ENCODE results near the gene MGMT.

The MGMT gene

DNA sequence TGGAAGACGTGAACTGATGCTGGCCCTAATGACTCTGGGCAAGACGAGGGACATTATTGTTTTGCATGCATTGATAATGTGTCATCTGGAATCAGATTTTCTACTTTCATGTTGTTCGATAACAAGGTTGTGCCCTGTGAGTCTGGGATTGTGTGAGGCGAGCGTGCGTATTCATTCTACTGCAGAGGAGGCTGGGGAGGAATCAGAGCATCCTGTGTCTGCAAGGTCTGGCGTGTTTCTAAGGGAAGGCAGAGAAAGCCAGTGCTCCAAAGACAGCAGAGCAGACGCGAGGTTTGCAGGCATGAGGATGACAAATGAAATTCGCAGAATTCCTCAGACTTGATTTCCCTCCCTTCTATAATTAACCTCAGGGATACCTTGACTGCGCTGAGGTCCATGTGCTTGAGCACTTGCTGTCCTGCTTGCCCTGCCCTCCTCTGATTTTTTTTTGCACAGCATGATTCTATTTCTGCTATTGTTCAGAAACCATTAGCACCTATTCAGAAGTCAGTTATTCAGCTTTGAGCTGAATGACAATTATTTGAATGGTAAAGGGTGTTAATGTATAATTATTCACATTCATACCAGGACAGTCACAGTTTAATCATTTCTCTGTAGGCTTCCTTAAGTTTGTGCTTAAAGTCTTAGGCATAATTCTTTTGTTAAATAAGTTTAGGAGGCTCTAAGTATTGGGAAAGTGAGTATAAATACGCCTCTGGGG lies 263.4 kb downstream of the MGMT start:
- DNase-seq (ENCODE audit: low read depth in 3 of 3): no peak

DNA sequence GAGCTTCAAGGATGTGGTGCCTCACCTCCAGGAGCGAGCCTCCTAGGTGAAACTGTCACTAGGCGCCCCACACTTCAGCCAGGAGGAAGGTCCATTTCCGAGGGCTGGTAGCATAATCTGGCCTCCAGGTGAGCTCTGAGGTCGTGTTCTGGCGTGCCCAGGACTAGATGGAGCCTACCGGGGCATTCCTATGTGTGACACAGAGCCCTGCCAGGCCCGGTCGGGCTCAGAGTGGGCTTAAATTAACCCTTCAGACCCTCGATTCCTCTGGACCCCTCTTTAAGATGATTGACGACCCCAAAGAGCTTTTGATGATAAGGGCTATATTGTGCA lies 263.9 kb downstream of the MGMT start:
- DNase-seq (ENCODE audit: low read depth in 3 of 3): no peak

DNA sequence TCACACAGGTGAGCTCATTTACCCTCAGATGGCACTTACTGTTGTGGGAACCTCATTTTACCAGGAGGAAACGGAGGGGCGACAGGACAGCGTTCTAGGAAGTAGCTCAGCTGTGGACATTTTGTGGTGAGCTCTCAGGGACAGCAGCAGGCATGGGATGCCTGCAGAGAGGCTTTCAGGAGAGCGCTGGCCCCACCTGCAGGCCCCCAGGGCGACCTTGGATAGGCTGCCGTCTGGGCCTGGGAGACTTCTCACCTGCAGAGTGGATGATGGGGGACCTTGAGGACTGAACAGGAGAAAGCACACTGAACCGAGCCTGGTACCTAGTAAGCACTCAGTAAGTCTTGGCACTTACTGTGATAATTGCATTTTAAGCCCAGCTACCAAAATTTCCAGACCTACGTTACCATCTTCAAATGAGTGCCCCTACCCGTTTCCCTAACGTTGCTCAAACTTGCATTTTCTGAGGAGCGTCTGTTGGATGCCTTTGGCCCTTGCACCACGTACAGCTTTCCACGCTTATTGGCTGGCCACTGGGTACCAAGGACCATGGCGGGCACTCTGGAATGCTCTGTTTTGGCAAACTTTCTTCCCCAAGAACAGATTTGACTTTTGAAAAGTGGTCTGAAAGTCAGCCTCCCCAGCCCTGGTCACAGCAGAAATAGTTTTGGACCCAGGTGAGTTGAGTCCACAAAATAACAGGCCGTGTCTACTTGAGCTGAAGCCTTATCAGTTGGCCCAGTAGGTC lies 273.7 kb downstream of the MGMT start:
- DNase-seq (ENCODE audit: low read depth in 3 of 3): no peak

DNA sequence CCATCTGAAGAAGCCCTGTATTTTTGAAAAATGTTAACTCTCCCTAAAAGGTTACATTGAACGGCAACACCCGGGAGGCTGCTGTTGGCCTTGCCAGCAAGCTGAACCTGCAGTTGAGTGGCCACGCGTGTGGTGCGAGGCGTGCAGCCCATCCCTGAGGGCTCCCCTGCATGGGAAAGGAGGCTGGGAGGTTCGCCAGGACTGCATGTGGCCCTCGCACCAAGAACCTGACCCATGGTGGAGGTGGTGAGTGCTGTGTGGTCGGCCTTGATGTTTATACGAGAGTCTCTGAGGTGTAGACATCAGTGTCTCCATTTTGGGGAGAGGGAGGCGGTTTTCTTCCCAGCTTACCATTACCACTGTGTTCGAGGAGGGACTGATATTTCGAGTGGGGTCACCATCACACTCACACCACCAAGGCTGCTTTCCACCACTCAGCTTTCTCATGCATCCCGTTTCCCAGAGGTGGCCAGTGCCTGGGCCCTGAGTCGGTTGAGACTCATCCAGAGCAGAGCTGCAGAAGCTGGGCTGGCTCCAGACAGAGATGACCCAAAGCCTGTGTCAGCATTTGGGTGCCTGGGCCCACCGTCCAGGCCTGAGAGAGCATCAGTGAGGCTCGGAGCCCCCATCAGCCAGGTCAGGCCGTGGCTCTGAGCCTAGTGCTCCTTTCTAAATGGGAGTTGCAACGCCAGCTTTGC lies 274.4 kb downstream of the MGMT start:
- no peak for DNase-seq (ENCODE audit: low read depth in 3 of 3)

DNA sequence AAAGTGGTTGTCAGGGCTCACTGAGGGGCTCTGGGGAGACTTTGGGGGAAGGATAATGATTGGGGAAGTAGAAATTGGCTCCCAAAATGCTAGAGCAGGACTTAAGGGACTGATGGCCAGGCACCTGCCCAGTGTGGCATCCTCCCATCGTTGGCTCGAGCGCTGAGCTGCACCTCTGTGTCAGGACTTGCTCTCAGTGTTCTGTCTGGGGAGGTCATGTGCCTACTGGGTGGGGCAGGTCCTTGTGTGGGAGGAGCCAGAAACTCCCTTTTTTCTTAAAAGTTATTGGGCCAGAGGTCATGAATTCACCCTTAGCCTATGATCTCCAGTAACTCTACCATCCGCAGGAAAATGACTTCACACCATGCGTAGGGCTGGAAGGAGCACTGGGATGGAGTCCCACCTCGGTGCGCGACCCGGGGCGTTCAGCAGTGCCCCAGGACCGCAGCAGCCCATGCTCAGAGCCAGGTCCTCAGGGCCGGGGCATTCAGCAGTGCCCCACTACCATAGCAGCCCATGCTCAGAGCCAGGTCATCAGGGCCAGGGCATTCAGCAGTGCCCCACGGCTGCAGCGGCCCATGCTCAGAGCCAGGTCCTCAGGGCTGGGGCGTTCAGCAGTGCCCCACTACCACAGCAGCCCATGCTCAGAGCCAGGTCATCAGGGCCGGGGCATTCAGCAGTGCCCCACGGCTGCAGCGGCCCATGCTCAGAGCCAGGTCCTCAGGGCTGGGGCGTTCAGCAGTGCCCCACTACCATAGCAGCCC lies 275.1 kb downstream of the MGMT start:
- DNase-seq (ENCODE audit: low read depth in 3 of 3): no peak

DNA sequence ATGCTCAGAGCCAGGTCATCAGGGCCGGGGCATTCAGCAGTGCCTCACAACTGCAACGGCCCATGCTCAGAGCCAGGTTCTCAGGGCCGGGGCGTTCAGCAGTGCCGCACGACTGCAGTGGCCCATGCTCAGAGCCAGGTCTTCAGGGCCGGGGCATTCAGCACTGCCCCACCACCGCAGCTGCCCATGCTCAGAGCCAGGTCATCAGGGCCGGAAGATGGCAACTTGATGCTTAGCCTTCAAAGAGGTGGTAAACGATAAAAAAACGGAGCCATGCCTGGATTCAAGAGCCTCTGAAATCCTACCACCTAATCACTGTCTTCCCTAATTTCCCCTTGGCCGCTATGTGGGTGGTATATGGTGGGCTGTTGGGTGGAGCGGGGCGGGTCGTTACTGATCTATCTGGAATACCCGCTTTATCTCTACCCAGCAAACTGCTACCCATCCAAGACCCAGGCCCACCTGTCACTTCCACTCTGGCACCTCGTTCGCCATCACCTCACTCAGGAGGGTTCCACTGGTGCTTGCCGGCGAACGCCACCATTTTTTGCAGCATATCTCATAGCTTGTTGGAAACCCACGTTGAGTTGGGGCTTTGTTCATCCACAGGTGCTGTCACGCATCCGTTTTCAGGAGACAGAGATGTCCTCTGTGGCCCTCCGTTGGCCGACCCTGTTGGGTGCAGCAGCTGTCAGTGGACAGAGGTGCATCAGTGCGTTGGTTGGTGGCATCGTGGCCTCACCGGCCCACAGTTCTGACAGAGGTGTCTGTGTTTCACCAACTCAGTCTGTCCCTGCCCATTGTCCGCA lies 275.9 kb downstream of the MGMT start:
- DNase-seq (ENCODE audit: low read depth in 3 of 3): no peak

DNA sequence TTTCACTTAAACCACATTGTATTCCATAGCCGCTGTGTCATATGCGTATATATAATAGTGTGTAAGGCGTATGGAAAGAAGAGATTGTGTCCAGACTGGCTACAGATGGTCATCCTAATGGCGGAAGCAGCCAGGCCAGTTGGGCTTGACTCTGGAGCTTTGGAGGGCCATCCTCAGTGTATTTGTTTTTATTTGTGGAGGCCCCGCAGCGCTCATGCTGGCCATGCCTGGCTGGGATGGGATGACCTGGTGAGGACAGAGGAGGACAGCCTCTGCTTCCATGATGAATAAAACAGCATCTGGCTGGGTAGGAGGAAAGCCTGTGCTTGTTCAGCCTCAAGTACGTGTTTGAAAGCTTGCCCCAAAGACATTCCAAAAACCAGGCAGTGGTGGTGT lies 276.7 kb downstream of the MGMT start:
- DNase-seq (ENCODE audit: low read depth in 3 of 3): no peak

DNA sequence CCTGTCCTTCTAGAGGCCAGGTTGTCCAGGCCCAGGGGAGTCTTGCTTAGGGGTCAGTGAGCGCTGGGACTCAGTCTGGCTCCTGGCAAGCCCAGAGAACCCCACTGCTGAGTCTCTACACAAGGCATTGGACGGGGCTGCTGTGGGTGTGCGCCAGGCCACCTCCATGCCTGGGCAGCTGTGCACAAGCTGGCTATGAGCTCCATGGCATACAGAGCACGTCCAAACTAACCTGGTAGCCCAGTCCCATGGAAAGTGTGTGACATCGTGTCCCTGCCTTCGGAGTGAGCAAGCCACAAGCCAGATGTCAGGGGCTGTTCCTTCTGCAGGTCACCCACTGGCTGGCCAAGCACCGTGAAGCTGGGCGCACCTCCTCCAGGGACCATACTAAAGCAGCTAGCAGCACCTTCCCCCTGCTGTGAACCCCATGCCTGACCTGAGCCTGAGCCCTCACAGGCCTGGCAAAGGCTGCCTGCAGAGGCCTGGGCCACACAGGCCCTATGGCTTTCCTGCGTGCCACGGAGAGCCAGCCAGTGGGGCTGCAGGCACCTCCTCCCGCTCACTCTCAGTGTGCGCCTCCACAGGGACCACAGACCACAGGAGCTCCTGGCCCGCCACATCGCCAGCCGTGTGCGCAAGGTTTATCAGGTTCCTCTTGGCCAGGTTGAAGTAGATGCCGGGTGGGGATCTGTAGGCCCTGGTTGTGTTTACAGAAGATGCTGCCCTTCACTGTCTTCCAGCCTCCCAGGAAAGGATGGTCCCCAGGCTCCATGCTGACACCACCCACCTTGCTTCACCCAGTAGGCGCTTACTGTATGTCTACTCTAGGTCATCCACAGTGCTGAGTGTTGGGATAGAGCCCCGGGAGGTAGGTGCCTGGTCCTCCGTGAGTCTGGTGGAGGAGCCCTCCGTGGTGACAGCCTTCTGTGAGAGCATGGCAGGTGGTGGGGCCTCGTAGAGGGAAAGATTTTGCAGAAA lies 277.4 kb downstream of the MGMT start:
- no peak for DNase-seq (ENCODE audit: low read depth in 3 of 3)

DNA sequence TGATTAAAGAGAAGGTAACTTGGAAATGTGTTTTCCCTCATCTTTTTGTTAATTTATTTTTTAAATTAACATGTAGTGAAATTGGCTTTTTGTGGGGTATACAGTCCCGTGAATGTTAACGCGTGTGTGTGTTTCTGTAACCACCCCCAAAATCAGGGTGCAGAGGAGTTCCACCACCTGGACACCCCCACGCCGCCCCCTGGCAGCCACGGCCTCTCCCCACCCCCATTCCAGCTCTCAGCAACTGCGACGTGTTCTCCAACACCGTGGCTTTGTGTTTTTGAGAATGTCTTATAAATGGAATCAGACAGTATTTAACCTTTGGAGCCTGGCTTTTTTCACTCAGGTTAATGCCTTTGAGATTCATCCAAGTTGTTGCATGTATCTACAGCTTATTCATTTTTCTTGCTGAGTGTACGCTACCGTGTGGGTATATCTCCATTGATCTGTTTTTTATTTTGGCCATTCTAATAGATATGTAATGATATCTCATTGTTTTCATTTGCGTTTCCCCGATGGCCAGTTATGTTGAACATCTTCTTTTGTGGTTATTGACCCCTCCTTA lies 278.2 kb downstream of the MGMT start:
- no peak for DNase-seq (ENCODE audit: low read depth in 3 of 3)

DNA sequence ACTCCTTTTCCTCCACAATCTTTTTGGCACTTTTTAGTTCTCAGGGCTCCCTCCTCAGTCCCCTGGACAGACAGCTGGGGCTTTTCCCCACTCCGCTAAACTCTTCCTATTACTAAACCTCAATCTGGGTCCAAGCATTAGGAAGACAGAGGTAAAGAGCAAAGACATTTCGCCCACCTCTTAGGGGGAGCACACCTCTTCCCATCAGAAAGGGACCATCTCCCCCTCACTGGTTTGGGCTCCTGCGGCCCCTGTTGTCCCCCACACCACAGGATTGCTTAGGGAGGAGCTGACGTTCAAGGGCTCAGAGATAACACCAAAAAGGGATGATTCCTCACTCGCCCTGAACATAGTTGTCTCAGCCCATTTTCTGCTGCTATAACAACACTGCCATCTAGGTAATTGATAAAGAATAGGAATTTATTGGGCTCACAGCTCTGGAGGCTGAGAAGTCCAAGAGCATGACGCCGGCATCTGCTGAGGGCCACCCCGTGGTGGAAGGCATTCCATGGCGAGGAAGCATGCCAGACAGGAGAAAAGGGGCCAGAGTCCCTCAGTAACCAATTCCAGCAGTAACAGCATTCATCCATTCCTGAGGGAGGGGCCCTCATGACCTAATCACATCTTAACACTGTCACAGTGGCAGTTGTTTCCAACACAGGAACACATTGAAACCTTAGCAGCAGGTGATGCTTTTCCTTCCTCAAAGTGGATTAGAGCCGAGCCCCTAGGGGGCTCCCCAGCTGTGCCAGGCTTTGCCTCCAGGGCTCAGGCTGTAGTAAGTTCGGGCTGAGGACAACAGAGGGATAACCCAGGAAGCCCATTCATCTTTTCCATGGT lies 287.4 kb downstream of the MGMT start:
- no peak for DNase-seq (ENCODE audit: low read depth in 3 of 3)

DNA sequence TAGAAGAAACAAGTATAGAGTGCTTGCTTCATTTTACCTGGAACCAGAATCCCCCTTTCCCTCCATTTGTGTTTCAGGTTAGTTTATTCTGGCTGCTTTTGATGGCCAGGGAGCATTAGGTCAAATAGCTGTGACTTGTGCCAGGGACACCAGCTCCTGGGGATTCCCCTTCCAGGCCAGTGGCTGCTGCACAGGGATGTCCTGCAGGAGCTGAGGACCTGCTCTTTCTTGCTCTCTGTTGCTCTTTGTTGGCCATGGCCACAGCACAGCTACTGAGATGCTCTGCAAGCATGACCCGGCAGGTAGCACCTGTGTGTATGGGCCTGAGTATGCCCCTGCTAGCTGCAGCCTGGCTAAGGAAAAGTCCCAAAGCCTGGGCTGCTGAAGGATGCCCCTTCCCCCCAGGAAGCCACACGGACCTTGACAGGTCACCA lies 288.1 kb downstream of the MGMT start:
- DNase-seq (ENCODE audit: low read depth in 3 of 3): no peak

DNA sequence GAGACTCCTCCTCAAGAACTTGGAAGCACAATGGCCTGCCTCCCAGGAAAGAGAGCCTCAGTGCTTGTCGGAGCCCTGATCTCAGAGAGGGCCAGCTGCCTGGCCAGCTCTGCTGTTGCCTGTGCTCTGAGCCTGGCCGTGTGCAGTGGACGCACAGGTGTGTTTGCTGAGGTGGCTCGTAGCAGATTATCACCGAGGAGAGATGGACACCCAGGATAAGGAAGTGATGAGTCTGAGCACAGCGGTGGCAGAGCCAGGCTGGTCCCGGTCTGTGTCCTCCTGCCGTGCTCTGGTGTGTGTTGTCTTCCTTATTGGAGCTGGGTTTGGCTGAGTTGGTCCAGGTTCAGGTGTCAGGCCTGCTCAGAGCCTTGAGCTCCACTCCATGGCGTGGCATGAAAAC lies 288.6 kb downstream of the MGMT start:
- DNase-seq (ENCODE audit: low read depth in 3 of 3): no peak

DNA sequence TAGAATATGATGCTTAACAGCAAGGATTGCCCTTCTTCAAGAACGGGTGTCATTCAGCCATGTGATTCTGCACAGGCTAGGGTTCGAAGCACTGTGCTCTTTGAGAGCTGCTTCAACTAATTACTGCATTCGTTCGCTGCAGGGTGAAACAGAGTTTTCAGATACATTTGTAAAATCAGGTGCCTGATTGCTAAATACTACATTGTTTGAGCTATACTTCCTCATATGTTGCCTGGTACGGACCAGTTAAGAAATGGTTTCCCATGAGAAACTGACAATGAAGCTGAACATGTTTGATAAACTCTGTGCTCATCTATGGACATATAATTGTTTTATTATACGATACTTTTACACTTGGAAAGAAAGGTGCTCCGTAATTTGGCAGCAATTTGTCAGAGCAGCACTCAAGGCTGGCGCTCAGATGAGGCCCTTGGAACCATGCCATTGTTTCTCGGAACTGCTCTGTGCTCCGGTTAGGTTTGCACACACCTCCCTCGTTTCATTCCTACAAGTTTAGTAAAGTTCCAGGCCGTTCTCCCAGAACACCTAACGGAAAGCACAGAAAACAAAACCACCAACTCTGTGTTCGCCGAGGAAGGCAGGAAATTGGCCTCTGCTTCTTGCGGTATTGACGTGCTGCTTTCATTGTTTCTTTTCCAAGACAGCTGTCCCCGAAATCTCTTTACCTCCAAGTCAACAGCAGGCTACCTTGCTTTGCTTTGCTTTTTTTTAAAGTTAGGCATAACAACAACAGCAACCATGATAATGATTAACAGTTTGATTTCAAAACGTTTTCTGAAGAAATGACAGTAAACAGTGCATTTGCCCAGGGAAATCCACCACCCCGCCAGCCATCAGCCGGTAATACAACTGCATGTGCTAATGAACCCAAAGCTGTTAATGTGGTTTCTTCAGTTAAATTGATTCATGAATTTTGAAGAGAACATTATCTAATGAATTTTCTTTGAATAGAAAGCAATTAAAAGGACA lies 290.2 kb downstream of the MGMT start:
- no peak for DNase-seq (ENCODE audit: low read depth in 3 of 3)

DNA sequence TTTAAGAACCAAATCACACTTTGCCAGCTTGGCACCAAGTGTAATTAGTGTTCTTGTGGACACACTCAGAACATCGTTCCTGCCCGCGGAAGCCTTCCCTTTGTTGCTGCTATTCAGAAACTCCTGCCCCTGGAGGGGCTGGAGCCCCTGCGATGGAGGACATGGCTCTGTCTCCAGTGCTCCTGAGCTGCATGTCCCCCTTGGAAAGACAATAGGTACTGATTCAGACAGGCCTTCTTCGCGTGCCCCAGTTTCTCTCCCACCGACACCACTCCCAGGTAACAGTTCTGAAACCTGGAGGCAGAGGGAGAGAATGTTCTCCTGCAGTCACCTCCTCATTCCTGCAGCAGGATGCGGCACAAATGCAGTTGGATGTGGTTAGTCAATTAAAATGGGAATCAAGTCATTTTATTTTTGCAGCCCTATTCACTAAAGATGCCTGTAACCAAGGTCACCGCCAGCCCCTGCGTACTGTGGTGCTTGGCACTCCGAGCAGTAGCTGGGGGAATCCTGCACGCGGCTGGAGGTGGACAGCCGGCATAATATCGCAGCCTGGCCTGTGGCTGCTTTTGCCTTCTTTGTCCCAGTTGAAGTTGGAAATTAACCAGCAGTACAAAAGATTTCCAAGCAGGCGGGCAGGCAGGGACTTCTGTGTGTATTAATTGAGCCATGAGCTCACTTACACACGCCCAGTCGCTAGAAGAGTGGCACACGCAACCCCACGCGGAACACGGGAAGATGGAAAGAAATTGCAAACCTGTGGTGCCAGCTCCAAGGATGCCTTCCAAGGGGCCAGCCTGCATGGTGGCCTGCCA lies 291.4 kb downstream of the MGMT start:
- DNase-seq (ENCODE audit: low read depth in 3 of 3): no peak

DNA sequence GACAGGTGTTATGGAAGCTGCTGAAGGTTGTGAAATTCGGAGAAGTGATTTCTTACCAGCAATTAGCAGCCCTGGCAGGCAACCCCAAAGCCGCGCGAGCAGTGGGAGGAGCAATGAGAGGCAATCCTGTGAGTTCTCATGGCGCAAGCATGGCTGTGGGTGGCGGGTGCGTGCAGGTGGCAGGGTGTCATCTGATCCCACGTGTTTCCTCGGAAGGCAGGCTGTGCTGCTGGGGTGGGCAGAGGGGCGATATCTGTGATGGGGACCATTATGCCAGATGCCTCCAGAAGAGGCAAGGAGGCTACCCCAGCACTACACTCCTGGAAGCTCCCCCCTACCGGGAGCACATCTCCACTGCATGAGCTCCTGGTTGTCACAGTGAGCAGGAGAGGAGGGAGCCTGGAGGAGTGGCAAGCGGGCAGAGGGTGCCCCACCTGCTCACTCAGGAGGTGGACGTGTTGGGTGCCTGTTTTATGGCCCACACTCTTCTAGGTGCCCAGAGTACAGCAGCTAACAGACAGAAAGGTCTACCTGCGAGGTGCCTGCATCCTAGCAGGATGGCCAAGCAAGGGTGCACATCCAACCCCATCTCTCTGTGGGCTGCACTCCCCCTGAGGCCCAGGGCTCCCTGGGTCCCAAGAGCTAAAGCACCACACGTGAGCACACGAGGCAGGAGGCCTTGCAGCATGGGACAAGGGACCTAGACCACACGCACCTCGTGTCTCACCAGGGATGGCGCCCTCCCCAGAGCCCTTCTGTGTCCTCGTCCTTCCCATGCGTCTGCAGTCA lies 292.4 kb downstream of the MGMT start:
- no peak for DNase-seq (ENCODE audit: low read depth in 3 of 3)

DNA sequence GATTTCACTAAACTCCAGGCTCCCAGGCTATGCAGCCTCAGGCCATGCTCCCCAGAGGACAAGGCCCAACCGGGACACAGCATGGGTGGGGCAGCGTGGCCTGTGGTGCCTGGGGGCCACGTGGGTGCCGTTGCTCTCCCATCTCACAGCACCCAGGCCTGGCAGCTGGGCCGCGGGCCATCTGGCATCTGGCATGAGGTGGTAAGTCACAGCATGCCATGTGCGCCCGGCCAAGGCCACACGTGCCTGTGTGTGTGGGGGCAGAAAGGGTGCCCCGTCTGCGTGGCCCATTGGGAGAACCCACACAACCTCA lies 292.9 kb downstream of the MGMT start:
- no peak for DNase-seq (ENCODE audit: low read depth in 3 of 3)

Data from stimulated activated CD4-positive, alpha-beta T cell treated with anti-CD3 and anti-CD28 coated beads, TNF-alpha, amount 100 ng/mL, for 4 hours (primary cell).